ENCODE results near the gene UTS2R. TPM values are rescaled to one million over a fixed set of nuclear protein-coding genes. Genes with fewer than 3 reads are reported as not detected.
"Not testable (repeated sequence)": the region's sequence is repeated elsewhere in the genome, so short reads cannot be mapped to it uniquely, and the experiment has no call there.

The UTS2R gene
- polyA plus RNA-seq, 5 donors: 0.45 TPM; not detected in 4

- peak; percentile 76 to 85 for DNase-seq
These were observed 19.7 kb upstream of the UTS2R start for GRCh38 chr17:82351713-82352488.

- DNase-seq: no peak
These were observed 18.1 kb upstream of the UTS2R start for GRCh38 chr17:82353484-82353883.

- DNase-seq: no peak
These were observed 16.7 kb upstream of the UTS2R start for GRCh38 chr17:82354804-82355308.

GRCh38 chr17:82355770-82356427 is 15.7 kb upstream of the UTS2R start:
- DNase-seq: no peak

GRCh38 chr17:82356845-82357355 is 14.7 kb upstream of the UTS2R start:
- DNase-seq: no peak

- DNase-seq: no peak
These were observed 14.2 kb upstream of the UTS2R start for GRCh38 chr17:82357394-82357793.

GRCh38 chr17:82358465-82359350 is 12.9 kb upstream of the UTS2R start, which contains the start of gene TEX19:
Gene TEX19, plus strand, starts transcription at chr17:82359247. Its CDS starts 2,904 bp downstream, at chr17:82362151.
- DNase-seq: no peak

- DNase-seq: not testable (repeated sequence)
These were observed 12.0 kb upstream of the UTS2R start for GRCh38 chr17:82359451-82360074.

- no peak for DNase-seq
These were observed 9.5 kb upstream of the UTS2R start for GRCh38 chr17:82361885-82362633.

GRCh38 chr17:82365606-82366295 is 5.8 kb upstream of the UTS2R start:
- no peak for DNase-seq

- no peak for DNase-seq
These were observed 4.8 kb upstream of the UTS2R start for GRCh38 chr17:82366749-82367148.

- DNase-seq: no peak
These were observed 3.6 kb upstream of the UTS2R start for GRCh38 chr17:82367724-82368524.

GRCh38 chr17:82369211-82369610 is 2.4 kb upstream of the UTS2R start:
- DNase-seq: no peak

- no peak for DNase-seq
These were observed 863 bp upstream of the UTS2R start for GRCh38 chr17:82370471-82371332.

GRCh38 chr17:82372249-82373071 is 895 bp downstream of the UTS2R start:
- no peak for DNase-seq

GRCh38 chr17:82373072-82373452 is 1.5 kb downstream of the UTS2R start:
- not testable (repeated sequence) for DNase-seq
